Measurements from ENCODE around the gene GPR61.

Gene GPR61

DNA sequence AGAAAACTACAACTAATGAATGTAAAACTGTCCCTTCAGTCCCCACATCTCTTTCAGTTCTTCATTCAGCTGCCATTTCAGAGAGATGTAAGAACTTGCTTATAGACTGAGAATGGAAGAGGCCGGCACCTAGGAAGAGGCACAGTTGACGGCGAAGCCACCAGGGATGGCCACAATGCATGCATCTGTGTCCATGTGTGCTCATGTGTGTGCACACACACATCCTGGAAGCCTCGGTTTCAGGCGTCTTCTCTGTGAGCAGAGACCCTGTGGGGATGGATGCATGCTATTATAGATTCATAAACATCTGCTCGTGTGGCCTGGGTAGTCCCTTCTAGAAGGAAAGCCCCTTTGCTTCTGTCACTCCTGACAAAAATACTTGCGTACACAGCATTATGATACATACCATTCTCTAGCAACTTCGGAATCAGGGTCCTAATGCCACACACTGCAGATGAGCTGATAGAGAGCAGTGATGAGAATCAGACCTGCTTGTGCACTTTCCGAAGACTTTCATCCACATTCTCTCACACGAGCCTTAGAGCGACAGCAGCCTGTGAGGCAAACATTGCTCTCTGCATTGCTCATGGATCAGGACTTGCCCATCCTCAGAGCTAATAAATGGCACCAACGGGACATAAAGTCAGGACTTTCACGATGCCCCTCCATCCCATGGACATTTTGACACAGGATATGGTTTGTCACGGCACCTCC lies 12.4 kb upstream of the GPR61 start:
- no peak overlapping the region for H3K4me3 ChIP-seq (ENCODE audit: insufficient read depth, low read depth, low read length)
- no peak overlapping the region for H3K27ac ChIP-seq (ENCODE audit: insufficient read depth, low read depth, low read length, poor library complexity, severe bottlenecking)
- no peaks in the 10 kb centered on the region for H3K27me3 ChIP-seq (ENCODE audit: control insufficient read depth, insufficient read depth, low read length, poor library complexity, severe bottlenecking)
- no peaks in the 10 kb centered on the region for H3K36me3 ChIP-seq (ENCODE audit: control insufficient read depth, insufficient read depth, low read length)
- H3K4me1 ChIP-seq (ENCODE audit: control insufficient read depth, insufficient read depth, low read length), result peaks cover 9% of the 10 kb centered on the region
- WGBS, 2 experiments, result 89 to 94% methylated on average over 14 of the region's 14 CpGs
- H3K9me3 ChIP-seq (ENCODE audit: control insufficient read depth, low read length), result no peaks in the 10 kb centered on the region

DNA sequence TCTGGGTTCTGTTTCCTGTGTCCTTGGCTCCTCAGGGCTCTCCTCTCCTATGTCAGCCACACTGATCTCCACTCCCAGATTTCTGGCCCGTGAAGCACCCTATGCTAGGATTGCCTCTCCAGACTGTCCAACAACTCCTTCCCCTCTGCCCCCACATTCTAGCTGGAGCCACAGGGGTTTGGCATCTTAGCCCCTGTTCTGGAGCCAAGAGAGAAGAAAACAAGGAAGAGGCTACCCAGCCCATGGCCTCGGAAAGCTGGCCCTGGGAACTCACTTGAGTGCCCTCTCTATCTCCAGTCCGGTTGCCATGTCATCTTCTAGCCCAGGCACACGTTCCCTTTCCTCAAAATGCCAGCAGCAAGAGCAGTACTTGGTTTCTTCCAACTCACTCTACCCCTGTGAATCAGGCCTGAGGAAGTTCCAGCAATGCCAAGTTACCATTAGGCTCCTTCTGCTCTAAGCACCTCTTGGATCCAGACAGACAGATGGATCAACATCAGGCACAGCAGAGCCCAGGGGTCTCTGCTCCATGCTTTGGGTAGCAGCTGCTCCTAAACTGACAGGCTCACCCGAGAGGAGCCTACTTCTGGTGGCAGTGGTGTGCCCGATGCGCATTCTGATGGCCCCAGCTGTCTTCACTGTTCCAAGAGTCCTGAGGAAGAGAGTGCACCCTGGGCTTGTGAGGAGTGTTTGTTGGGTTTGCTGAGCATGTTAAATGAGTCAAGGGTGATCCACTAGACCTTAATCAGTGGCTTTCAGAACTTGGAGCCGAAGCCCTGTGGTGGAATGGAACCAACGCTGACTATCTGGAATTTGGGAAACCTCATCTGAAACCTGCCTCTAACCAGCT lies 11.6 kb upstream of the GPR61 start:
- no peak overlapping the region for H3K27ac ChIP-seq (ENCODE audit: insufficient read depth, low read depth, low read length, poor library complexity, severe bottlenecking)
- H3K27me3 ChIP-seq (ENCODE audit: control insufficient read depth, insufficient read depth, low read length, poor library complexity, severe bottlenecking), result no peaks in the 10 kb centered on the region
- H3K4me1 ChIP-seq (ENCODE audit: control insufficient read depth, insufficient read depth, low read length), result peaks cover 9% of the 10 kb centered on the region
- no peaks in the 10 kb centered on the region for H3K9me3 ChIP-seq (ENCODE audit: control insufficient read depth, low read length)
- H3K36me3 ChIP-seq (ENCODE audit: control insufficient read depth, insufficient read depth, low read length), result no peaks in the 10 kb centered on the region
- no peak overlapping the region for H3K4me3 ChIP-seq (ENCODE audit: insufficient read depth, low read depth, low read length)
- 90 to 91% methylated on average over 9 of the region's 9 CpGs for WGBS, 2 experiments

DNA sequence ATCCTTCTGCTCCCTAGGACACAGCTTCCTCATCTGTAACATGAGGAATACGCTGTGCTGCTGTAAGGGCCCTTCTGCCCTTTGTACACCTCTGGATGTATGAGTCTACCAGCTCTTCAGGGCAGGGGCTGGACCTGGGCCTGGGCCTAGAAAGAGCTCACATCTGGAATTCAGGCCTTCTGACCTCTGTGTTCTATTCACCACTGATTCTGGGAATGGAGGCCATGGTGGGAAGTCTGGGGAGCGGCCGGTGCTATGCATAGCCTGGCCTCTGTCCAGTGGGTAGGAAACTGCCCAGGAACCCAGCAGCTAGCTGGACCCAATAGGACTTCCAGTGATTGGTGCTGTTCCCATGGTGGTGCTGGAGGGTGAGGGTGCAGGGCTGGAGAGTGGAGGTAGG lies 11.0 kb upstream of the GPR61 start:
- no peaks in the 10 kb centered on the region for H3K36me3 ChIP-seq (ENCODE audit: control insufficient read depth, insufficient read depth, low read length)
- H3K4me1 ChIP-seq (ENCODE audit: control insufficient read depth, insufficient read depth, low read length), result peaks cover 9% of the 10 kb centered on the region
- H3K9me3 ChIP-seq (ENCODE audit: control insufficient read depth, low read length), result no peaks in the 10 kb centered on the region
- H3K4me3 ChIP-seq (ENCODE audit: insufficient read depth, low read depth, low read length), result no peak overlapping the region
- no peak overlapping the region for H3K27ac ChIP-seq (ENCODE audit: insufficient read depth, low read depth, low read length, poor library complexity, severe bottlenecking)
- no peaks in the 10 kb centered on the region for H3K27me3 ChIP-seq (ENCODE audit: control insufficient read depth, insufficient read depth, low read length, poor library complexity, severe bottlenecking)
- WGBS, 2 experiments, result 95 to 96% methylated on average over 3 of the region's 3 CpGs

DNA sequence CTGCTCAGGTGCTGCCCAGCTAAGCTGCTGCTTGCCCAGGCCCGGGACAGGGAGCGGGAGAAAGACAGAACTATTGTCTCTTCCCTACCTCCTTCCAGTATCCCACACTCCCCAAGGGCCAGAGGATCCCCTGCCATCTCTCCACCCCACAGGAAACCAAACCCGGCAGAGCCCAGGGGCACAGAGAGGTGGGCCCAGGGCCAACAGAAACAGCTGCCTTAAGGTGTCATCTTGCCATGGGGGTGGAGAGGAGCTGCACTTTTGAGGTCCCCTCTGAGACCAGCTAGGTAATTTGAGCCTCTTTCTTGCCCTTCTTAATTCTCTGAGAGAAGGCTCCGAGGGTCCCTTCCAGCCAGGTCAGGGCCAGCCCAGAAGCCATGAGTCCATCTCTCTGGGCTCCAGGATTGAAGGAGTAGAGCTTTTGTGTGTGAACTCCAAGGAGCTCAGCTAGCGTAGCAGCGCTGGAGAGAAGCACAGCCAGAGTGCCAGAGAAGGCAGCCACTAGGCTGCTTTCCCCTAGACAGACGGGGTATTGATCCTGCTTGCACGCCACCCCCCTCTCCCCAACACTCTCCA lies 9.7 kb upstream of the GPR61 start:
- H3K9me3 ChIP-seq (ENCODE audit: control insufficient read depth, low read length), result no peaks in the 10 kb centered on the region
- no peaks in the 10 kb centered on the region for H3K27me3 ChIP-seq (ENCODE audit: control insufficient read depth, insufficient read depth, low read length, poor library complexity, severe bottlenecking)
- no peak overlapping the region for H3K4me3 ChIP-seq (ENCODE audit: insufficient read depth, low read depth, low read length)
- H3K4me1 ChIP-seq (ENCODE audit: control insufficient read depth, insufficient read depth, low read length), result peaks cover 9% of the 10 kb centered on the region
- no peaks in the 10 kb centered on the region for H3K36me3 ChIP-seq (ENCODE audit: control insufficient read depth, insufficient read depth, low read length)
- H3K27ac ChIP-seq (ENCODE audit: insufficient read depth, low read depth, low read length, poor library complexity, severe bottlenecking), result no peak overlapping the region
- 80 to 82% methylated on average over 8 of the region's 8 CpGs for WGBS, 2 experiments

DNA sequence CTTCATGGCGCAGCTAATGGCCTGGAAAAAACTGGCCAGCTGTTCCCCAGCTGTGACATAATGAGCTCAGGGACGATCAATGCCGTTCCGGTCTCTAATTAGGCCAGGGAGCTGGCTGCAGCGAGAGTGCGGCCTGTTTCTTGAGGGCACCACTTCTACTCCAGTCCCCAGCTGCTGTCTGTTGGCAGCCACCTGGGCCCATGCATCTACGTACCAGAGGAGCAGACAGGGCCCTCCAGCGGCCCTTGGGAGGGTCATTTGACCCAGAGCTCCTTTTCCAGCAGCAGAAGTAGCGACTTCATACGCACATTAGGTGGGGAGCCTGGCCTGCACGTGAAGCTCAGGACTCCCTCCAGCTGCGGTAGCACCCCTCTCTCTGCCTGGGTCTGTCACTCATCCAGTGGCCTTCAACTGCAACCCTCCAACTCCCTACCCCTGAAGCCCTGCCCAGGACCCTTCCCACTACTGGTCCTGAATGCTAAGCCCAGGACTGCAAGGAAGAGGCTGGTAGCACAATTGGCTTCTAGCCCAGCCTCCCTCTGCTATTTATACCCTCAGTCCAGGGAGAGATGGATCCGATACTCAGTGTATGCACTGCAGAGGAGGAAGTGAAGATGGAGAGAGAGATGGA lies 9.1 kb upstream of the GPR61 start:
- Histone ChIP-seq H3K36me3 (ENCODE audit: control insufficient read depth, insufficient read depth, low read length) (no peaks in the 10 kb centered on the region), H3K27me3 (ENCODE audit: control insufficient read depth, insufficient read depth, low read length, poor library complexity, severe bottlenecking) (no peaks in the 10 kb centered on the region), H3K9me3 (ENCODE audit: control insufficient read depth, low read length) (no peaks in the 10 kb centered on the region), H3K4me1 (ENCODE audit: control insufficient read depth, insufficient read depth, low read length) (peaks cover 11% of the 10 kb centered on the region), H3K4me3 (ENCODE audit: insufficient read depth, low read depth, low read length) (no peak overlapping the region), H3K27ac (ENCODE audit: insufficient read depth, low read depth, low read length, poor library complexity, severe bottlenecking) (no peak overlapping the region)
- 82 to 85% methylated on average over 13 of the region's 13 CpGs for WGBS, 2 experiments

DNA sequence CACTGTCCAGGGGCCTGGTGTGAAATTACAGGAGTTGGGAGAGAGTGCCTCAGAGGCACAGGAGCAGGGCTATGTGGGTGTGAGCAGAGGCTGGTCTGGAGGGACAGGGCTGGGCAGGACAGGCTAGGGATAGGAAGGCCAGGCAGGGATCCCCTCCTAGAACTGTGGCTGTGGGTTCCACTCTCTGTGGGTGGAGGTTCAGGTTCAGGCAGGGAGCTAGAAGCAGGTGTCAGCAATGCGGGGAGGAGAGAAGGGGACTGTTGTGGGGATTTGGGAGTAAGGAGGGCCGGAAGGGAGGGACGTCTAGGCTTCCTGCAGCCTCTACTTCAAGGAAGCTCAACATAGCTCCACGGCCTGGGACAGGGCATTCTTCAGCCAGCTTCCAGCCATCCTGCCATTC lies 8.3 kb upstream of the GPR61 start:
- 89 to 92% methylated on average over 4 of the region's 4 CpGs for WGBS, 2 experiments
- Histone ChIP-seq H3K4me1 (ENCODE audit: control insufficient read depth, insufficient read depth, low read length) (peaks cover 18% of the 10 kb centered on the region), H3K4me3 (ENCODE audit: insufficient read depth, low read depth, low read length) (no peak overlapping the region), H3K27ac (ENCODE audit: insufficient read depth, low read depth, low read length, poor library complexity, severe bottlenecking) (no peak overlapping the region), H3K27me3 (ENCODE audit: control insufficient read depth, insufficient read depth, low read length, poor library complexity, severe bottlenecking) (no peaks in the 10 kb centered on the region), H3K36me3 (ENCODE audit: control insufficient read depth, insufficient read depth, low read length) (no peaks in the 10 kb centered on the region), H3K9me3 (ENCODE audit: control insufficient read depth, low read length) (no peaks in the 10 kb centered on the region)

DNA sequence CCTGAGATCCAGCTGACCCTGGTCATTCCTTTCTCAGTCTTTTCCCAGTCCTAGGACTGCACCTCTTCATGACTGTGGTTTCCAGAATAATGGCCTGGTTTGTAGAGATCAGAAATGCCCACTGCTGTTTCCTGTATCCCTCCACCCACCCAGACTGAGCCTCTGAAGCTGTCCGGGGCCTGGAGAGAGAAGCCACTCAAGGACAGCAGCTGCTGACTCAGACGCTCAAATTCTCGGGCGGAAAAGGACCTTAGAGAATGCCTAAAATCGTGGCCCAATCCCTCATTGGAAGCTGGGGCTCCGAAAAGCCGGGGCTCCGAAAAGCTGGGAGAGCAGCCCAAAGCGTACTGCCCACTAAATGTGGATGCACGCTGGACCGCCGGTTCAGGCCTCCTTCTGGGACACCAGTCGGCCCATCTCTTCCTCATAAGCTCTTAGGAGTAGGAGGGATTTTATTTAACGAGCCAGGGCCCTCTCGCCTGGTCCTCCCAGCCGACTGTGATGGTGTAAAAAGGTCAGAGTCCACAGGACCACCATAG lies 7.8 kb upstream of the GPR61 start:
- H3K27ac ChIP-seq (ENCODE audit: insufficient read depth, low read depth, low read length, poor library complexity, severe bottlenecking), result no peak overlapping the region
- peaks cover 18% of the 10 kb centered on the region for H3K4me1 ChIP-seq (ENCODE audit: control insufficient read depth, insufficient read depth, low read length)
- no peaks in the 10 kb centered on the region for H3K36me3 ChIP-seq (ENCODE audit: control insufficient read depth, insufficient read depth, low read length)
- H3K4me3 ChIP-seq (ENCODE audit: insufficient read depth, low read depth, low read length), result no peak overlapping the region
- no peaks in the 10 kb centered on the region for H3K9me3 ChIP-seq (ENCODE audit: control insufficient read depth, low read length)
- WGBS, 2 experiments, result 70% methylated on average over 16 of the region's 16 CpGs
- no peaks in the 10 kb centered on the region for H3K27me3 ChIP-seq (ENCODE audit: control insufficient read depth, insufficient read depth, low read length, poor library complexity, severe bottlenecking)

DNA sequence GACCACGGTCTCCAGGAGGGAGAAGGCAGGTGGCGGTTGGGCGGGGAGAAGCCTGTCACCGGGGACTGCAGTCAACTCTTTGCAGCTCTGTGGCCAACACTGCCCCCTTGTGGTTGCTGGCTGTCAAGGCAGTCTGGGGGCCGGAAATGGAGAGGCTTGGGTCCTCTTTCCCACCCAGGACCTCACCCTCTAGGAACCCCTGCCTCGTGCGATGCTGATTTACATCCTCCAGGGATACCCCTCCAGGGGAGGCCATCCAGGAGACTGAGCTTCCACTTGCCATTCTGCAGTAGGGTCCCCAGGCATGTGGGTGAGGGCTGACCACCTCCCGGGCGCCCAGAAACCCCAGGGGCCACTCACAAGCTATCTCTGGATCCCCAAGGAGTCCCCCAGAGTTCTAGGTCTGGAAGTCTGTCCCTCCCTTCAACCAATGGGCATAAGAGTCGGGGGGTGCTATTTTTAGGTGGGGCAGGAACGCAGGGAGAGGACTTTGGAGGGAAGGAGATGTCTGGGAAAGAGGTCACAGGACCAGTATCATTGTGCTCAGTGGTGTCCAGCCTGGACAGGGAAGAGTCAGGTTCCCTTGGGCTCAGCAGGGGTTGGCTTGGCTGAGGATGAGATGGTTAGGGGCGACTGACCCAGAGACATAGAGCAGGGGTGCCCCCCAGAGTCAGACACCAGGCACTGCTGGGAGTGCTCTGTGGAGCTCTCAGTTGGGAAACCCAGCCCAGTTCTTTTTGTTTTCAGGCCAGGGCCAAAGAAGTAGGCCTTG lies 7.1 kb upstream of the GPR61 start:
- no peaks in the 10 kb centered on the region for H3K9me3 ChIP-seq (ENCODE audit: control insufficient read depth, low read length)
- peaks cover 18% of the 10 kb centered on the region for H3K4me1 ChIP-seq (ENCODE audit: control insufficient read depth, insufficient read depth, low read length)
- H3K27me3 ChIP-seq (ENCODE audit: control insufficient read depth, insufficient read depth, low read length, poor library complexity, severe bottlenecking), result no peaks in the 10 kb centered on the region
- peak overlapping the region; percentile 36 for H3K27ac ChIP-seq (ENCODE audit: insufficient read depth, low read depth, low read length, poor library complexity, severe bottlenecking)
- no peaks in the 10 kb centered on the region for H3K36me3 ChIP-seq (ENCODE audit: control insufficient read depth, insufficient read depth, low read length)
- no peak overlapping the region for H3K4me3 ChIP-seq (ENCODE audit: insufficient read depth, low read depth, low read length)
- 27% methylated on average over 12 of the region's 12 CpGs for WGBS, 2 experiments

DNA sequence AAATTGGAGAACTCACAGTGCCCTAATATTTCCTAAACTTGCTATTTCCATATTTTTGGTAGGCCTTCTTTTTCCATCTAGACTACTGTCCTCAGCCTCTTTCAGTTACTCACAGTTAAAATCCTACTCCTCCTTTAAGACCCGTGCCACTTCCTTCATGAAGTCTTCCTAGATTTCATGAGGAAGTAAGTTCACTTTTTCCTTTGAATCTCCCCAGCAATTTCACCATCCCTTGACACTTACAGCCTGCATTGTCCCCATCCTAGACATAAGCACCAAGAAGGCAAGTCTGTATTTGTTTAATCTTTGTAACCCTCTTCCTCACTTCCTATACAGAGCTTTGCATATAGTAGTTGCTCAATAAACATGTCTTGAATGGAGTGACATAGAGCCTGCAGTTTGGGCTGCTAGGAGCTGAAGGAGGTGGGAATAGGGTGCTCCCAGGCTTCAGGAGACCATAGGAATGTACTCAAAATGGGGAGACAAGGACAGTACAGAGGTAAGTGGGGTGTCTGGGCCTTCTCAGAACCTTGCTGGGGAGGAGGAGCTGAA lies 5.3 kb upstream of the GPR61 start:
- WGBS, 2 experiments, result 84 to 89% methylated on average over 1 of the region's 1 CpG
- Histone ChIP-seq H3K4me3 (ENCODE audit: insufficient read depth, low read depth, low read length) (no peak overlapping the region), H3K27ac (ENCODE audit: insufficient read depth, low read depth, low read length, poor library complexity, severe bottlenecking) (no peak overlapping the region), H3K9me3 (ENCODE audit: control insufficient read depth, low read length) (no peaks in the 10 kb centered on the region), H3K4me1 (ENCODE audit: control insufficient read depth, insufficient read depth, low read length) (peaks cover 18% of the 10 kb centered on the region), H3K36me3 (ENCODE audit: control insufficient read depth, insufficient read depth, low read length) (no peaks in the 10 kb centered on the region), H3K27me3 (ENCODE audit: control insufficient read depth, insufficient read depth, low read length, poor library complexity, severe bottlenecking) (no peaks in the 10 kb centered on the region)
